HuH-7 (cell line): ENCODE results near the gene BICRA.
A peak's percentile ranks its signal among the peaks of the same experiment; 100 is the strongest.
"Not testable (repeated sequence)": the region's sequence is repeated elsewhere in the genome, so short reads cannot be mapped to it uniquely, and the experiment has no call there.

Experiments used
- DNase-seq: peaks from one replicate; pipeline ENCODE4 v3.0.0; 2011; ENCODE audit warnings: low spot score

BICRA gene

GRCh38 chr19:47631681-47632446 is 22.9 kb downstream of the BICRA start:
- DNase-seq = no peak

- no peak for DNase-seq
Observed at GRCh38 chr19:47633517-47633916, 24.6 kb downstream of the BICRA start.

DNA sequence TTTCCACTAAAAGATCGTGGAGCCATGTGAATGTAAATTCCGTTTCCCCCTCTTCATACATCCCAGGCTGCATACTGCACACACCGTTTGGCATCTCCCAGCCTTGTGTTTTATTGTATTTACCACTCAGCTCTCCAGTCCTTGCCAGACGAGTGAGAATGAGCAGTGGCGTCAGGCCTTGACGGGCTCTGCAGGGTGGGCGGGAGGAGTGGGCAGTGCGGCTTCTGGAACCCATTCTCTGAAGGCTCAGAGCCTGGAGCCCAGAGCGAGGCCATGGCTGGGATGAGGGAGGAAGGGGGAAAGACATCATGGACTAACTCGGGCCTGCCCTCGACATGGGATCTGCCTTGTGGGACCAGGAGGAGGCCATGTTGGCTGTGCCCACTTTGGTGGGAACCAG is 25.1 kb downstream of the BICRA start:
- DNase-seq = no peak

DNA sequence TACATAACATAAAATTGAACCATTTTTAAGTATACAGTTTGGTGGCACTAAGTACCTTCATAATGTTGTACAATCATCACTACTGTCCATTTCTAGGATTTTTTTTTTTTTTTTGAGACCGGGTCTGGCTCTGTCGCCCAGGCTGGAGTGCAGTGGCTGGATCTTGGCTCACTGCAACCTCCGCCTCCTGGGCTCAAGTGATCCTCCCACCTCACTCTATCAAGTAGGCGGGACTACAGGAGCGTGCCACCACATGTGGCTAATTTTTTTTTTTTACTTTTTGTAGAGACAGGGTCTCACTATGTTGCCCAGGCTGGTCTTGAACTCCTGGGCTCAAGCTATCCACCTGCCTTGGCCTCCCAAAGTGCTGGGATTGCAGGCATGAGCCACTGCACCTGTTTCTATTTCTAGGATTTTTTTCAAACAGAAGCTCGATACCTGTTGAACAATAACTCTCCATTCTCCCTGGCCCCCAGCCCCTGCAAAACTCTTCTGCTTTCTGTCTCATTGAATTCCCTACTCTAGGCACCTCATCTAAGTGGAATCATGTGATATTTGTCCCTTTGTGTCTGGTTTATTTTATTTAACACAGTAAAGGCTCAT is 26.3 kb downstream of the BICRA start:
- not testable (repeated sequence) for DNase-seq

- no peak for DNase-seq
Observed at GRCh38 chr19:47637550-47637949, 28.6 kb downstream of the BICRA start.

DNA sequence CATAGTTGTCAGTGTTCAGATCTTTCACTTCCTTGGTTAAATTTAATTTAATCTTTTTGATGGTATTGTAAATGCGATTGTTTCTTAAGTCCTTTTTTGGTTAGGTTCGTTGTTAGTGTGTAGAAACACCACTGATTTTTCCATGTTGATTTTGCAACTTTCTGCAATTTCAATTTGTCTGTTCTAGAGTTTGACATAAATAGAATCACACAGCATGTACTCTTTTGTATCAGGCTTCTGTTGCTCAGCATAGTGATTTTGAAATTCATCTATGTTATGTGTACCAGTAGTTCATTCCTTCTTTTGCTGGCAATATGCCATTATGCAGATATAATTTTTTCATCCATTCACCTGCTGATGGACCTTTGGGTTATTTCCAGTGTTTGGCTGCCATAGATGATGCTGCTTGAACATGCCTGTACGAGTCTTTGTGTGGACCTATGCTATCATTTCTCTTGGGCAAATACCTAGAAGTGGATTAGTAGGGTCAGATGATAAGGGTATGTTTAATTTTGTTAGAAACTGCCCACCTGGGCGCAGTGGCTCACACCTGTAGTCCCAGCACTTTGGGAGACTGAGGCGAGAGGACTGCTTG is 33.1 kb downstream of the BICRA start:
- DNase-seq = no peak

- DNase-seq = no peak
Observed at GRCh38 chr19:47643281-47643680, 34.3 kb downstream of the BICRA start.

GRCh38 chr19:47644199-47644598 is 35.3 kb downstream of the BICRA start:
- DNase-seq = no peak

DNA sequence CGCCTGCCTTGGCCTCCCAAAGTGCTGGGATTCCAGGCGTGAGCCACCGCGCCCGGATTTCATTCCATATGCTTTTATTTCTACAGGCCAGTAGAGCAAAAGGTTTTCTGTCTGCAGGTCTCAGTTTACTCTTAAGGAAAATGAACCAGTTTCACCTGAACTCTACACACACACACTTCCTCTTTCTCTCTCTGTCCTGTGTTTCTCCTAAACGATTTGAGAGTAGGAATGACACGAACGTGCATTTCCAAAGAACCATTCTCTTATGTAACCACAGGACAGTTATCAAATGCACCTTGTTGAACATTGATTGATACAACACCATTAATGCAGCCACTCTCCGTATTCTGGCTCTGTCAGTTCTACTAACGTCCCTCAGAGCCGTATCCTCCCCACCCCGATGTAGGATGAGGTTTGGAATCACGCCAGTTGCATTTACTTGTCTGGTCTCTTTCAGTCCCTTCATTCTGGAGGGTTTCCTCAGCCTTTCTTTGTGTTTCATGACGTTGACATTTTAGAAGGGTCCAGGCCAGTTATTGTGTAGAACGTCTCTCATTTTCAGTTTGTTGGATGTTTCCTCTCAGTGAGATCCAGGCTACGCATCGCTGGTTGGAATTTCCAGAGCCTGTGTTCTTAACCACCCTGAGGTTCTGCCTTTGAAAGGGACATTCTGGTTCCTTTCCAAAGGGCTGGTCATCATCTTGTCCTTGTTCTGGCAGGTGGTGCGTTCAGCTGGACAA is 36.0 kb downstream of the BICRA start:
- no peak for DNase-seq

- DNase-seq = no peak
Observed at GRCh38 chr19:47646924-47647323, 38.0 kb downstream of the BICRA start.

DNA sequence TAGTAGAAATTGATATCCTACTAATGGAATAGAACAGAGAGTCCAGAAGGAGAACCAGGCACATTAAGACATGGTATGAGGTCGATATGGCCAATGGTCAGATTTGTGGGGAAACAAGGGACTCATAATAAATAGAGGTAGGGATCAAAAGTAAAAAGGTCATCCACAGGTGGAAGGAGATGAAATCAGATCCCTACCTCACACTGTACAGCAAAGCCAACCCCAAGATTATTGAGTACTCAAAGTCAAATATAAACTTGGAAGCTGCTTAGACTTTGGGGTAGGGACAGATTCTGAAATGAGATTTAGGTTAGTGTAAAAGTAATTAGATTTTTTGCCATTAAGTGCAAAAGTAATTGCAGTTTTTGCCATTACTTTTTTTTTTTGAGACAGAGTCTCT is 40.7 kb downstream of the BICRA start:
- DNase-seq = no peak

- no peak for DNase-seq
Observed at GRCh38 chr19:47650700-47651099, 41.8 kb downstream of the BICRA start.

- DNase-seq = no peak
Observed at GRCh38 chr19:47651132-47651531, 42.2 kb downstream of the BICRA start.

DNA sequence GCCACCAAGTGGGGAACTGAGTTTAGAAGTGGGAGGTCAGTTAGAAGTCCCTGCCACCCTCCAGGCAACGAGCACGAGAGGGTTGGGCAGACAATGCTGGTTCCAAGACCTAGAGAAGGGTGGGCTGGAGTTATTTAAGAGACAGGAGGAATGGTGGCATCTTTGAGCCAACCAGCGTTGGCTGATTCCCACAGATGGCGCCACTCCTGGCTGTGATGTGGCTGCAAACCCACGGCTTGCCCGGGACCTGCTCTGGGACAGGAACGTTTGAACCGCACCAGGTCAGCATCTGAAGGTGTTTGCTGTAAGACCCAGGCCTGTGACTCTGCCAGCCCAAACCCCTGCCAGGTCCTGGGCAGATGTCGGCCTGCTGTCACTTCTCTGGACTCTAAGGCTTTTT is 42.8 kb downstream of the BICRA start:
- DNase-seq = no peak

- no peak for DNase-seq
Observed at GRCh38 chr19:47652285-47652684, 43.4 kb downstream of the BICRA start.

DNA sequence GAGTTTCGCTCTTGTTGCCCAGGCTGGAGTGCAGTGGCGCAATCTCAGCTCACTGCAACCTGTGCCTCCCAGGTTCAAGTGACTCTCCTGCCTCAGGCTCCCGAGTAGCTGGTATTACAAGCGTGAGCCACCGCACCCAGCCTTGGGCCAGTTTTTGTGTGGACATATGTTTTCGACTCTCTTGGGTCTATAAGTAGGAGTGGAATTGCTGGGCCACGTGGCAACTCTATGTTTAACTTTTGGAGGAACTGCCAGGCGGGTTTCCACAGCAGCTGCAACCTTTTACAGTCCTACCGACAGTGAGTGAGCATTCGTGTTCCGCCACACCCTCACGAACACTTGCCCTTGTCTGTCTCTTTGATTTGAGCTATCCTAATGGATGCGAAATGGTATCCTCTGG is 44.9 kb downstream of the BICRA start:
- DNase-seq = no peak

DNA sequence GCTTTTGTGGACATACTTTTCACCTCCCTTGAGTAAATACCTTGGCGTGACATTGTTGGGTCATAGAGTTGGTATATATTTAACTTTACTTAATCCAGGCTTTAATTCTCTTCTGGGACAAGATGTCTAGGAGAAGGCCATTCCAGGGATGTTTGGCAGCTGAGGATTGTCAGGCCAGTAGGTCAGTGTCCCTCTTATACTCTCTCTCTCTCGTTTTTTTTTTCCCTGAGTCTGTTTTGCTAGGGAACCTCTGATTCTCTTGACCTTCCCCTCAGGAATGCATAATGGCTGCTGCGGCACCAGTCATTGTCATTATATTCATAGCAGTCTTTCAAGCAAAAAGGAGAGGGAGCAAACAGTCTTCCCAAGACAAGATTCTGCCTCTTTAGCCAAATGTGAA is 48.8 kb downstream of the BICRA start:
- DNase-seq = no peak

DNA sequence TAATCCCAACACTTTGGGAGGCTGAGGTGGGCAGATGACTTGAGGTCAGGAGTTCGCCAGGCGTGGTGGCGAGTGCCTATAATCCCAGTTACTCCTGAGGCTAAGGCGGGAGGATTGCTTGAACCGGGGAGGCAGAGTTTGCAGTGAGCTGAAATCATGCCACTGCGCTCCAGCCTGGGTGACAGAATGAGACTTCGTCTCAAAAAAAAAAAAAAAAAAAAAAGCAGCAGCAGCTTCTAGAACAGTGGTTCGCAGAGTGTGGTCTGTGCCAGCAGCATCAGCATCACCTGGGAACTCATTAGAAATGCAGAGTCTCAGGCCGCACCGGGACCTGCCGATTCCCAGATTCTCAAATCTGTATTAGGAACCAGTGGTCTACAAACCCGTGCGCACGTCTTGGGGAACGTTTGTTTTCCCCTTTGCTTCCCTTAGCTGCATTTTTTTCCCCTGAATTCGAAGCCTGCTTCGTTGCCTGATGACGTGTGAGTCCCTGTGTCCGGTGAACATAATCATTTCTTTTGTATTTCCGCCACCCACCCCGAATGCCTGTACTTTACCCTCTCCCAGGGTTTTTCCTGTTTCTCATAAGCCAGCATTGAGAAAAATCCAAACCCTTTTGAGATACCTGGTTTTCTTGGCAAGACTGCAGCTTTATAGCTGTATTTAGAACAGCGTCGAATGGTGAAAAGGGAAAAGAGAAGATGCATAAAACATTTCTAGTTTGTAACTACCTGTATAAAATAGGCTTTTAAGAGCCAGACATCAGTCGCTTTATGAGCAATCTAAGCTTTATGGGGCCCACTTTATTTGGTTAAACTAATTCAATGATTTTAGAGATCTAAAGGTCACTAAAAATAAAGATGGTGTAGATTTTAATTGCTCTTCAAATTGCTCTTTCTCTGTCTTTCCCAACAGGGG is 49.8 kb downstream of the BICRA start:
- peak; percentile 46 for DNase-seq

- DNase-seq = peak; percentile 40
Observed at GRCh38 chr19:47660435-47660832, 51.5 kb downstream of the BICRA start.

- DNase-seq = no peak
Observed at GRCh38 chr19:47661161-47661560, 52.2 kb downstream of the BICRA start.

- DNase-seq = no peak
Observed at GRCh38 chr19:47661611-47662010, 52.7 kb downstream of the BICRA start.

DNA sequence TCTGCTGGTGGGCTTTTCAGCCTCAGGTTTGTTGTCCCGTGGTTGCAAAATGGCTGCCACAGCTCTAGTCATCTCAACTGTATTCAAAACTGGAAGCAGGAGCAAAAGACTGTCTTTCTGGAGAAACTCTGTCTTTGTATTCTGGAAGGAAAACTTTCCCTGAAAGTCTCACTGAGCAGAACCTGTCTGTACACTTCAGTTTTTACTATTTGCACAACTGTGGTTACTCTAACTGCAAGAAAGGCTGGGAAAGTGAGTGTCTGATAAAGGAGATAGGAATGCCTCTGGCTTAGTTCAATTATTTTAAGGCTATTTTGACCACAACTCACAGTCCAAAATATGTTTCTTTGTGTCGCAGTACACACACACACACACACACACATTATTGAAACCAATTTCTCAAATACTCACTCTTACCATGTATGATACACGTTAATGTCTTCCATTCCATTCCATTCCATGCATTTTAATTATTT is 54.5 kb downstream of the BICRA start:
- no peak for DNase-seq
